BLaER1 (cell line): Measurements from ENCODE around the gene NPAS3.

Experiments
- H3K27ac ChIP-seq: shearing (Covaris generic); formaldehyde crosslinking; 2 replicates; pipeline ENCODE4 v1.8.1; 2022
- H3K27me3 ChIP-seq: shearing (Covaris generic); formaldehyde crosslinking; 2 replicates; pipeline ENCODE4 v1.8.1; 2022
- H3K36me3 ChIP-seq: shearing (Covaris generic); formaldehyde crosslinking; 2 replicates; pipeline ENCODE4 v1.8.1; 2022
- H3K4me1 ChIP-seq: shearing (Covaris generic); formaldehyde crosslinking; 2 replicates; pipeline ENCODE4 v1.8.1; 2022
- H3K4me2 ChIP-seq: shearing (Covaris generic); formaldehyde crosslinking; 2 replicates; pipeline ENCODE4 v1.8.1; 2022
- H3K4me3 ChIP-seq: shearing (Covaris generic); formaldehyde crosslinking; 2 replicates; pipeline ENCODE4 v1.8.1; 2022
- H3K9ac ChIP-seq: shearing (Covaris generic); formaldehyde crosslinking; 2 replicates; pipeline ENCODE4 v1.8.1; 2022
- H3K9me3 ChIP-seq: shearing (Covaris generic); formaldehyde crosslinking; 2 replicates; pipeline ENCODE4 v1.8.1; 2022
- H4K20me1 ChIP-seq: shearing (Covaris generic); formaldehyde crosslinking; 2 replicates; pipeline ENCODE4 v1.8.1; 2022
- Cebpa-rat ChIP-seq: shearing (Covaris generic); IDR thresholded peaks from 2 replicates; pipeline ENCODE4 v1.8.1; 2022

Gene NPAS3

GRCh38 chr14:33657476-33657875 is 718.8 kb downstream of the NPAS3 start:
- Histone ChIP-seq H3K36me3 (no peaks in the 10 kb centered on the region), H3K27me3 (no peaks in the 10 kb centered on the region), H3K9me3 (no peaks in the 10 kb centered on the region), H3K4me3 (no peak overlapping the region), H3K27ac (no peak overlapping the region), H3K4me2 (no peak overlapping the region), H4K20me1 (no peaks in the 10 kb centered on the region), H3K4me1 (no peaks in the 10 kb centered on the region), H3K9ac (no peak overlapping the region)
- no peak for TF ChIP-seq Cebpa-rat

GRCh38 chr14:33660248-33660647 is 721.6 kb downstream of the NPAS3 start:
- H3K27ac ChIP-seq: no peak overlapping the region
- H3K36me3 ChIP-seq: no peaks in the 10 kb centered on the region
- no peak overlapping the region for H3K9ac ChIP-seq
- H3K4me2 ChIP-seq: no peak overlapping the region
- TF ChIP-seq Cebpa-rat: no peak
- no peaks in the 10 kb centered on the region for H4K20me1 ChIP-seq
- no peaks in the 10 kb centered on the region for H3K27me3 ChIP-seq
- H3K4me1 ChIP-seq: no peaks in the 10 kb centered on the region
- H3K4me3 ChIP-seq: no peak overlapping the region
- H3K9me3 ChIP-seq: peaks cover 6% of the 10 kb centered on the region

GRCh38 chr14:33661101-33661500 is 722.4 kb downstream of the NPAS3 start:
- Histone ChIP-seq H3K4me1 (no peaks in the 10 kb centered on the region), H3K4me2 (no peak overlapping the region), H3K9ac (no peak overlapping the region), H3K27ac (no peak overlapping the region), H4K20me1 (no peaks in the 10 kb centered on the region), H3K27me3 (no peaks in the 10 kb centered on the region), H3K9me3 (peaks cover 6% of the 10 kb centered on the region), H3K4me3 (no peak overlapping the region), H3K36me3 (no peaks in the 10 kb centered on the region)
- TF ChIP-seq Cebpa-rat: no peak

- H3K4me1 ChIP-seq: no peaks in the 10 kb centered on the region
Observed at GRCh38 chr14:33668066-33668465, 729.4 kb downstream of the NPAS3 start.

GRCh38 chr14:33669111-33669510 is 730.4 kb downstream of the NPAS3 start:
- H3K36me3 ChIP-seq: no peaks in the 10 kb centered on the region
- H3K9ac ChIP-seq: no peak overlapping the region
- no peaks in the 10 kb centered on the region for H4K20me1 ChIP-seq
- no peaks in the 10 kb centered on the region for H3K27me3 ChIP-seq
- no peak overlapping the region for H3K4me3 ChIP-seq
- no peak overlapping the region for H3K4me2 ChIP-seq
- H3K4me1 ChIP-seq: no peaks in the 10 kb centered on the region
- H3K27ac ChIP-seq: no peak overlapping the region
- TF ChIP-seq Cebpa-rat: no peak
- H3K9me3 ChIP-seq: peaks cover under 1% of the 10 kb centered on the region

More at GRCh38 chr14:33668066-33668465, 729.4 kb downstream of the NPAS3 start:
- no peaks in the 10 kb centered on the region for H4K20me1 ChIP-seq
- H3K27ac ChIP-seq: no peak overlapping the region
- H3K36me3 ChIP-seq: no peaks in the 10 kb centered on the region
- H3K4me2 ChIP-seq: no peak overlapping the region
- no peaks in the 10 kb centered on the region for H3K27me3 ChIP-seq
- no peak overlapping the region for H3K9ac ChIP-seq
- H3K4me3 ChIP-seq: no peak overlapping the region
- peaks cover 6% of the 10 kb centered on the region for H3K9me3 ChIP-seq
- no peak for TF ChIP-seq Cebpa-rat

- no peaks in the 10 kb centered on the region for H3K9me3 ChIP-seq
- TF ChIP-seq Cebpa-rat: no peak
- H3K27ac ChIP-seq: no peak overlapping the region
- H3K9ac ChIP-seq: no peak overlapping the region
- H3K27me3 ChIP-seq: no peaks in the 10 kb centered on the region
- H3K4me3 ChIP-seq: no peak overlapping the region
- H3K4me2 ChIP-seq: no peak overlapping the region
- H3K36me3 ChIP-seq: no peaks in the 10 kb centered on the region
- no peaks in the 10 kb centered on the region for H4K20me1 ChIP-seq
- H3K4me1 ChIP-seq: no peaks in the 10 kb centered on the region
Observed at GRCh38 chr14:33670235-33670634, 731.6 kb downstream of the NPAS3 start.

DNA sequence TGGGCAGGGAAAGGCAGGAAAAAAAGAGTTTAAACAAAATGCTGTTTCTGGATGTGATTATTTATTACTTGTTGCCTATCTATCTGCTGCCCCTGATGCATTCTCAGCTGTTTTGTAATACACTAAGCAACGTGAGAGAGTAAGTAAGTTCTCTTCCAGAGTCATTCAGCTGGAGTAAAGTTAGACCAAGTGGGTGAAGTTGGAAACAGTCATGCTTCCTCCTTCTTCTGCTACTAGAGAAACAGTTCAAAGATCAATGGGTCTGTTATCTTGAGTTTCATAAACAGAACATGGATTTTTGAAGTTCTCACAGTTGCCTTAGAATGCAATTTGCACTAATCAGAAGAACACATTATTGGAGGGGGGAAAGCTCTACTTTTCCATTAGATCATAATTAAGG is 732.9 kb downstream of the NPAS3 start:
- Histone ChIP-seq H3K4me3 (no peak overlapping the region), H3K4me2 (no peak overlapping the region), H4K20me1 (no peaks in the 10 kb centered on the region), H3K27ac (no peak overlapping the region), H3K36me3 (no peaks in the 10 kb centered on the region), H3K4me1 (no peaks in the 10 kb centered on the region), H3K9ac (no peak overlapping the region), H3K27me3 (no peaks in the 10 kb centered on the region), H3K9me3 (no peaks in the 10 kb centered on the region)
- no peak for TF ChIP-seq Cebpa-rat

DNA sequence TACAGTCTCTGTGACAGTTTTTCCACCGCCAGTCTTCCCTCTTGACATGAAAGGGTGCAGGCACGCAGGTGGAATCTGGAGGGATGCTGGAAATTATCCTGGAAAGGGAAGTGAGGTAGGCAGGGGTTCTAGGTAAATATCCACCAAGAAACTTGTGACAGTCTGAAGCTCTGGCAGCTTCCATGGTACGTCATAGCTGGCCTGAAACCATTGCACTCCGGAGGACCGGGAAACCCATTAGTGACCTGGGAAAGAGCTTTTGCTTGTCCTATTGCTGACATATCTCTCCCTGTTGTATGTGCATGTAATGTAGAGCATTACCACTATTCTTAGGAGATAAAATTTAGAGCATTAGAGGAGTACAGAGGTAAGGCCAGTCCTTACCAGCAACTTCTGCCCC is 736.2 kb downstream of the NPAS3 start:
- Histone ChIP-seq H3K27me3 (no peaks in the 10 kb centered on the region), H3K4me3 (no peak overlapping the region), H3K9me3 (no peaks in the 10 kb centered on the region), H3K36me3 (no peaks in the 10 kb centered on the region), H3K9ac (no peak overlapping the region), H3K27ac (no peak overlapping the region), H4K20me1 (no peaks in the 10 kb centered on the region), H3K4me1 (no peaks in the 10 kb centered on the region), H3K4me2 (no peak overlapping the region)
- TF ChIP-seq Cebpa-rat: no peak

DNA sequence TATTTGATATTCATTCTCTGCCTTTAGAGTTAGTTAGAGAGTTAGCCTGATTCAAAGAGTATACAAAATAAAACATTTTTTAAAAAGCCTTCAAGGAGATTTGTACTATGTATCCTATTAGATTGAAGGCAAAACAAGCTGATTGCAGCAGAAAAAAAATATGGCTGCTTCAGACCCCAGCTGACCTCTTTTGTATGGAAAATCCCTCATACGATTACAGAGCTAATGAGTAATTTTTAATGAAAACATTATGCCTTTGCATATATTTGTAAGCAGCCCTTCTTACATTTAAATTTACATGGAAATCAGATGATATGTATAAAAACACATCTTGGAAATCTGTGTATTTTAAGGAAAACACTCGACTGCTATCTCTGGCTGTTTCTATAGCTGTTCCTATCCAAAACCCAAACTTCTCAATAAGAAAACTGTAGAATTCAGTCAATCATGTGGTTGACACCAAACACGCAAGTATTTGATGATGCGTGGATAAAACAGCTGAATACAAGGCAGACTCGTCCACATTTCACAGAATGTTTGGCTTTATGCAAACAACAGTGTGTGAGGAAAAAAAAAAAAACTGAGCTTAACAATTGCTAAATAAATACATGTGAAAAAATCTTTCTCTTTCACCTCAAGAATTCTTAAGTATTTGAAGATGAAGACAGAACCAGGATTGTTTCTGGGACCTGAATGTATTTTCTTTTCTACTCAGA is 736.9 kb downstream of the NPAS3 start:
- Histone ChIP-seq H3K36me3 (no peaks in the 10 kb centered on the region), H3K27me3 (no peaks in the 10 kb centered on the region), H3K9me3 (no peaks in the 10 kb centered on the region), H3K9ac (no peak overlapping the region), H3K27ac (no peak overlapping the region), H3K4me1 (no peaks in the 10 kb centered on the region), H3K4me2 (no peak overlapping the region), H3K4me3 (no peak overlapping the region), H4K20me1 (no peaks in the 10 kb centered on the region)
- TF ChIP-seq Cebpa-rat: no peak

DNA sequence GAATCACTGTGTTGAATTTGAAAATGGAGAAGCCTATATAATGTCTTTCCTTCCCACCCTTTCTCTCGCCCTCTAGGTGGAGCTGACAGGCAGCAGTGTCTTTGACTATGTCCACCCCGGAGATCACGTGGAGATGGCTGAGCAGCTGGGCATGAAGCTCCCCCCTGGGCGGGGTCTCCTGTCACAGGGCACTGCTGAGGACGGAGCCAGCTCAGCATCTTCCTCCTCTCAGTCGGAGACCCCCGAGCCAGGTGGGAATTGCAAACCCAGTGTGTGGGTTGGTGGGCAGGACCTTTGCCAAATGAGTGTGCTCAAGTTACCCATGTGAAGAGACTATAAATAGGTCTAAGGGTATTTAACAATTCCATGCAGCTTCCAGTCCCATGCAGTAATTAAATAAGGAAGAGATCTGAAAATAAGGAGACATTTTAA is 737.5 kb downstream of the NPAS3 start:
- H3K36me3 ChIP-seq: no peaks in the 10 kb centered on the region
- no peak for TF ChIP-seq Cebpa-rat
- H3K4me3 ChIP-seq: no peak overlapping the region
- no peak overlapping the region for H3K4me2 ChIP-seq
- no peaks in the 10 kb centered on the region for H3K9me3 ChIP-seq
- no peaks in the 10 kb centered on the region for H3K27me3 ChIP-seq
- no peak overlapping the region for H3K9ac ChIP-seq
- no peaks in the 10 kb centered on the region for H3K4me1 ChIP-seq
- H4K20me1 ChIP-seq: no peaks in the 10 kb centered on the region
- H3K27ac ChIP-seq: no peak overlapping the region

DNA sequence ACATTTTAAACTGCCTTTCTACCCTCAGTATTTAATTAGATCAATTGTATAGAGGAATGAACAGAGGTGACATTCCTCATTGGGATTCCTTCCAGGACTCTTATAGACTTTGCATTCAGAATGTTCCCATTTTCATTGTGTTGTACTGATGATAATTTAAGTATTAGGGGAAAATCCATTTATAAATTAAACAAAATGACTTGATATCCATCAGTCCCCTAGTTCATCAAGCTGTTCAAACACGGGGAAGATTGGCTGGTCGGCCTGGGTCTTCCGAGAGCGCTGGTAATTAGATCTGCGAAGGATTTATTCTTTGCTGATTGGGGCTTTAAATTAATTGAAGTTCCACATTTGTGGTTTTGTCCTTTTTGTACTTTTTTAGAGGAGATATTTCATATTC is 738.2 kb downstream of the NPAS3 start:
- Histone ChIP-seq H3K36me3 (no peaks in the 10 kb centered on the region), H4K20me1 (no peaks in the 10 kb centered on the region), H3K9ac (no peak overlapping the region), H3K4me1 (no peaks in the 10 kb centered on the region), H3K4me3 (no peak overlapping the region), H3K9me3 (no peaks in the 10 kb centered on the region), H3K4me2 (no peak overlapping the region), H3K27me3 (no peaks in the 10 kb centered on the region), H3K27ac (no peak overlapping the region)
- no peak for TF ChIP-seq Cebpa-rat
